Effector memory CD4-positive, alpha-beta T cell (primary cell): ENCODE measurements around the gene DVL2.

ENCODE experiments used
- DNase-seq, 3 donors: peaks; one replicate each; pipeline ENCODE4 v3.0.0-alpha.2; 2020
- H3K27ac ChIP-seq: 2 replicates; pipeline ENCODE4 v1.7.0; 2013; ENCODE audit warnings: mild to moderate bottlenecking, low read length, moderate library complexity; ENCODE audit not compliant: insufficient read depth, poor library complexity, severe bottlenecking
- H3K27me3 ChIP-seq: replicated peaks from 2 replicates; pipeline ENCODE4 v1.7.0; 2013; ENCODE audit warnings: mild to moderate bottlenecking, low read length; ENCODE audit not compliant: insufficient read depth, control insufficient read depth, poor library complexity, severe bottlenecking
- H3K36me3 ChIP-seq: 2 replicates; pipeline ENCODE4 v1.7.0; 2013; ENCODE audit warnings: mild to moderate bottlenecking, low read length, moderate library complexity; ENCODE audit not compliant: control insufficient read depth, insufficient read depth
- H3K4me1 ChIP-seq: 2 replicates; pipeline ENCODE4 v1.7.0; 2013; ENCODE audit warnings: low read length, mild to moderate bottlenecking; ENCODE audit not compliant: control insufficient read depth, insufficient read depth, poor library complexity, severe bottlenecking
- H3K4me3 ChIP-seq: 2 replicates; pipeline ENCODE4 v1.7.0; 2013; ENCODE audit warnings: low read length, low read depth, mild to moderate bottlenecking; ENCODE audit not compliant: insufficient read depth, poor library complexity, severe bottlenecking
- H3K9me3 ChIP-seq: 2 replicates; pipeline ENCODE4 v1.7.0; 2013; ENCODE audit warnings: mild to moderate bottlenecking, low read length, moderate library complexity; ENCODE audit not compliant: control insufficient read depth

The DVL2 gene

GRCh38 chr17:7179317-7180254 lies 54.7 kb downstream of the DVL2 start, which contains the start of gene ASGR1:
ASGR1 (minus strand) TSS chr17:7179370; CDS start chr17:7178563, 807 bp downstream.
- DNase-seq, result no peak
- Histone ChIP-seq H3K27ac (no peak within 1 kb of the TSS), H3K4me1 (peaks cover 14% of the 10 kb centered on the region), H3K9me3 (no peaks in the 10 kb centered on the region), H3K36me3 (no peaks in the 10 kb centered on the region), H3K27me3 (peaks cover 16% of the 10 kb centered on the region), H3K4me3 (no peak within 1 kb of the TSS)

GRCh38 chr17:7178973-7179316 lies 55.4 kb downstream of the DVL2 start:
- Histone ChIP-seq H3K27ac (no peak overlapping the region), H3K27me3 (peaks cover 16% of the 10 kb centered on the region), H3K9me3 (no peaks in the 10 kb centered on the region), H3K36me3 (no peaks in the 10 kb centered on the region), H3K4me1 (peaks cover 21% of the 10 kb centered on the region), H3K4me3 (no peak overlapping the region)
- no peak for DNase-seq

- H3K36me3 ChIP-seq, result no peaks in the 10 kb centered on the region
- H3K27me3 ChIP-seq, result peaks cover 16% of the 10 kb centered on the region
- H3K4me3 ChIP-seq, result no peak overlapping the region
- H3K27ac ChIP-seq, result no peak overlapping the region
- peaks cover 23% of the 10 kb centered on the region for H3K4me1 ChIP-seq
- H3K9me3 ChIP-seq, result no peaks in the 10 kb centered on the region
- no peak for DNase-seq
Measured at GRCh38 chr17:7177954-7178477, 56.3 kb downstream of the DVL2 start.

- no peaks in the 10 kb centered on the region for H3K9me3 ChIP-seq
- no peak overlapping the region for H3K27ac ChIP-seq
- H3K4me1 ChIP-seq, result peaks cover 23% of the 10 kb centered on the region
- H3K36me3 ChIP-seq, result no peaks in the 10 kb centered on the region
- H3K4me3 ChIP-seq, result peak overlapping the region; percentile 25
- peak; percentile 28 to 52 (median 51) for DNase-seq
- peaks cover 16% of the 10 kb centered on the region for H3K27me3 ChIP-seq
Measured at GRCh38 chr17:7177191-7177953, 56.9 kb downstream of the DVL2 start.

GRCh38 chr17:7176841-7177190 lies 57.5 kb downstream of the DVL2 start:
- Histone ChIP-seq H3K36me3 (no peaks in the 10 kb centered on the region), H3K9me3 (no peaks in the 10 kb centered on the region)

GRCh38 chr17:7176107-7176840 lies 58.0 kb downstream of the DVL2 start:
- DNase-seq, result no peak
- Histone ChIP-seq H3K4me3 (no peak overlapping the region), H3K27ac (no peak overlapping the region), H3K9me3 (no peaks in the 10 kb centered on the region), H3K4me1 (peaks cover 23% of the 10 kb centered on the region), H3K36me3 (no peaks in the 10 kb centered on the region), H3K27me3 (peaks cover 16% of the 10 kb centered on the region)

More at GRCh38 chr17:7176841-7177190, 57.5 kb downstream of the DVL2 start:
- peaks cover 23% of the 10 kb centered on the region for H3K4me1 ChIP-seq
- H3K4me3 ChIP-seq, result no peak overlapping the region
- no peak overlapping the region for H3K27ac ChIP-seq
- DNase-seq, result no peak
- H3K27me3 ChIP-seq, result peaks cover 16% of the 10 kb centered on the region
